H1 (cell line): ENCODE measurements around the gene ARPC2. TPM values are rescaled to one million over a fixed set of nuclear protein-coding genes. Genes with fewer than 3 reads are reported as not detected.

ENCODE experiments used
- CTCF ChIA-PET: fragments of 300-600 bp; sonication (Branson Sonifier 250); formaldehyde crosslinking; loops from one replicate; lab custom pipeline; 2021; ENCODE audit not compliant: partially characterized antibody; lab: Charles Lee
- POLR2A ChIA-PET: fragments of 300-600 bp; sonication (Branson Sonifier 250); formaldehyde crosslinking; loops from one replicate; lab custom pipeline; 2021; ENCODE audit warnings: inconsistent platforms; ENCODE audit not compliant: partially characterized antibody; lab: Charles Lee
- DNase-seq, 2 experiments: peaks; one replicate each; pipeline versions ENCODE4 v3.0.0 to v3.0.0-alpha.2; 2010 to 2022; ENCODE audit warnings: low spot score in 2 of 2, low read depth in 1 of 2, mixed read lengths in 1 of 2
- FAIRE-seq: peaks from 2 replicates; lab custom pipeline; 2011; peaks lifted over from hg19 to GRCh38; lab: Jason Lieb, UNC
- H2AFZ ChIP-seq: 2 replicates; pipeline ENCODE4 v1.8.1; 2012; ENCODE audit warnings: low read length, inconsistent platforms
- H2AK5ac ChIP-seq: 2 replicates; pipeline ENCODE4 v1.6.1; 2013; ENCODE audit warnings: low read depth, low read length
- H2BK120ac ChIP-seq: replicated peaks from 2 replicates; pipeline ENCODE3; 2013; ENCODE audit warnings: low read depth, low read length, inconsistent platforms
- H2BK12ac ChIP-seq: 2 replicates; pipeline ENCODE4 v1.6.1; 2013; ENCODE audit warnings: low read depth, low read length
- H2BK15ac ChIP-seq: 2 replicates; pipeline ENCODE4 v1.6.1; 2013; ENCODE audit warnings: low read length
- H2BK20ac ChIP-seq: 2 replicates; pipeline ENCODE4 v1.6.1; 2013; ENCODE audit warnings: low read length
- H2BK5ac ChIP-seq: 2 replicates; pipeline ENCODE4 v1.6.1; 2013; ENCODE audit warnings: low read depth, low read length
- H3K14ac ChIP-seq: 2 replicates; pipeline ENCODE4 v1.6.1; 2013; ENCODE audit warnings: inconsistent platforms; ENCODE audit not compliant: insufficient read length
- H3K18ac ChIP-seq: 2 replicates; pipeline ENCODE4 v1.6.1; 2013; ENCODE audit warnings: low read length; ENCODE audit errors: extremely low read depth
- H3K23ac ChIP-seq: 2 replicates; pipeline ENCODE4 v1.6.1; 2013; ENCODE audit warnings: inconsistent platforms; ENCODE audit not compliant: insufficient read length
- H3K23me2 ChIP-seq: 2 replicates; pipeline ENCODE4 v1.6.1; 2013; ENCODE audit warnings: low read depth, low read length
- H3K27ac ChIP-seq: 2 replicates; pipeline ENCODE4 v1.6.1; 2011; ENCODE audit warnings: low read depth, low read length, inconsistent platforms
- H3K27me3 ChIP-seq, 4 experiments: replicated peaks in 1 of 4; 1 replicate in 1 of 4; 2 replicates in 3 of 4; pipeline versions ENCODE4 v1.6.1 to v1.8.1; 2011 to 2013; ENCODE audit warnings: low read length in 3 of 4, mild to moderate bottlenecking in 3 of 4, inconsistent platforms in 2 of 4, mixed read lengths in 2 of 4, moderate library complexity in 1 of 4; ENCODE audit not compliant: control insufficient read depth in 3 of 4, insufficient read depth in 3 of 4; ENCODE audit errors: extremely low read depth in 1 of 4
- H3K36me3 ChIP-seq, 4 experiments: 2 replicates each; pipeline versions ENCODE4 v1.6.1 to v1.8.1; 2011 to 2013; ENCODE audit warnings: mild to moderate bottlenecking in 4 of 4, low read length in 3 of 4, moderate library complexity in 2 of 4, control low read depth in 1 of 4, inconsistent platforms in 1 of 4; ENCODE audit not compliant: insufficient read depth in 4 of 4, control insufficient read depth in 2 of 4
- H3K4ac ChIP-seq: replicated peaks from 2 replicates; pipeline ENCODE3; 2013; ENCODE audit warnings: low read length, low read depth, mixed read lengths, inconsistent platforms; ENCODE audit not compliant: insufficient read length
- H3K4me1 ChIP-seq, 4 experiments: replicated peaks in 1 of 4; 1 replicate in 1 of 4; 2 replicates in 3 of 4; pipeline versions ENCODE4 v1.6.1 to v1.8.1; 2011 to 2013; ENCODE audit warnings: low read length in 3 of 4, inconsistent platforms in 2 of 4, mixed read lengths in 1 of 4; ENCODE audit not compliant: insufficient read depth in 4 of 4, control insufficient read depth in 3 of 4
- H3K4me2 ChIP-seq, 2 experiments: 2 replicates each; pipeline versions ENCODE4 v1.6.1 to v1.8.1; 2011 to 2013; ENCODE audit warnings: low read depth in 2 of 2, low read length in 2 of 2, control low read depth in 1 of 2, inconsistent platforms in 1 of 2, mild to moderate bottlenecking in 1 of 2; ENCODE audit not compliant: insufficient read depth in 1 of 2
- H3K4me3 ChIP-seq, 4 experiments: fragments of 200-600, 300-600 bp in 1 of 4; sonication (generic), shearing (Covaris generic), sonication (Bioruptor Twin) in 1 of 4; 2 replicates each; pipeline versions ENCODE4 v1.5.1 to v1.8.1; 2011 to 2016; ENCODE audit warnings: low read length in 4 of 4, low read depth in 3 of 4, control low read depth in 2 of 4, inconsistent platforms in 2 of 4, mild to moderate bottlenecking in 2 of 4, mixed read lengths in 1 of 4, moderate library complexity in 1 of 4; ENCODE audit not compliant: insufficient read depth in 2 of 4; ENCODE audit errors: extremely low read depth in 1 of 4
- H3K56ac ChIP-seq: replicated peaks from 2 replicates; pipeline ENCODE3; 2013; ENCODE audit warnings: low read depth, mild to moderate bottlenecking, mixed read lengths, low read length, inconsistent platforms; ENCODE audit not compliant: insufficient read length
- H3K79me1 ChIP-seq: 2 replicates; pipeline ENCODE4 v1.6.1; 2013; ENCODE audit warnings: low read depth, low read length, control low read depth
- H3K79me2 ChIP-seq, 2 experiments: 2 replicates each; pipeline versions ENCODE4 v1.6.1 to v1.8.1; 2012 to 2013; ENCODE audit warnings: low read length in 2 of 2, mild to moderate bottlenecking in 2 of 2, inconsistent platforms in 1 of 2; ENCODE audit not compliant: insufficient read depth in 2 of 2, control insufficient read depth in 1 of 2
- H3K9ac ChIP-seq, 4 experiments: replicated peaks in 1 of 4; 1 replicate in 1 of 4; 2 replicates in 3 of 4; pipeline versions ENCODE4 v1.6.1 to v1.8.1; 2011 to 2013; ENCODE audit warnings: low read depth in 3 of 4, low read length in 3 of 4, control low read depth in 2 of 4, mild to moderate bottlenecking in 2 of 4, moderate library complexity in 2 of 4, inconsistent platforms in 1 of 4; ENCODE audit errors: extremely low read depth in 1 of 4
- H3K9me3 ChIP-seq, 2 experiments: 2 replicates each; pipeline versions ENCODE4 v1.6.1 to v1.8.1; 2012 to 2013; ENCODE audit warnings: mild to moderate bottlenecking in 2 of 2, moderate library complexity in 2 of 2, control low read depth in 1 of 2, inconsistent platforms in 1 of 2, low read depth in 1 of 2, low read length in 1 of 2, mixed read lengths in 1 of 2; ENCODE audit not compliant: insufficient read depth in 2 of 2
- H4K20me1 ChIP-seq, 2 experiments: replicated peaks in 1 of 2; 2 replicates each; pipeline versions ENCODE3 to v1.8.1; 2011 to 2013; ENCODE audit warnings: inconsistent platforms in 2 of 2, low read length in 2 of 2, mild to moderate bottlenecking in 1 of 2; ENCODE audit not compliant: insufficient read depth in 2 of 2, control insufficient read depth in 1 of 2
- H4K5ac ChIP-seq: 2 replicates; pipeline ENCODE4 v1.6.1; 2013; ENCODE audit warnings: low read length, low read depth, mixed read lengths, inconsistent platforms; ENCODE audit not compliant: insufficient read length
- H4K8ac ChIP-seq: 2 replicates; pipeline ENCODE4 v1.8.0; 2013; ENCODE audit warnings: mild to moderate bottlenecking, moderate library complexity, low read length, inconsistent platforms; ENCODE audit not compliant: insufficient read depth; ENCODE audit errors: extremely low read depth
- H4K91ac ChIP-seq: replicated peaks from 2 replicates; pipeline ENCODE3; 2013; ENCODE audit warnings: low read length, mixed read lengths, inconsistent platforms; ENCODE audit not compliant: insufficient read length
- CTCF ChIP-seq, 3 experiments: IDR thresholded peaks; 1 replicate in 2 of 3; 2 replicates in 1 of 3; pipeline versions ENCODE4 v1.5.1 to v1.6.1; 2011; ENCODE audit warnings: low read length in 3 of 3, mild to moderate bottlenecking in 3 of 3, inconsistent platforms in 2 of 3, low read depth in 1 of 3, moderate library complexity in 1 of 3; ENCODE audit not compliant: insufficient read depth in 1 of 3; ENCODE audit errors: control extremely low read depth in 1 of 3
- EGR1 ChIP-seq: IDR thresholded peaks from 2 replicates; pipeline ENCODE4 v1.6.1; 2011; ENCODE audit warnings: low read depth, low read length, borderline replicate concordance
- HDAC2 ChIP-seq, 2 experiments: fragments of 300-600 bp in 1 of 2; sonication (generic) in 1 of 2; IDR thresholded peaks; 2 replicates each; pipeline ENCODE4 v1.6.1; 2011 to 2012; ENCODE audit warnings: low read depth in 2 of 2, low read length in 2 of 2, mild to moderate bottlenecking in 2 of 2, moderate library complexity in 2 of 2, borderline replicate concordance in 1 of 2, inconsistent platforms in 1 of 2
- JUND ChIP-seq: IDR thresholded peaks from 2 replicates; pipeline ENCODE4 v1.6.1; 2011; ENCODE audit warnings: mild to moderate bottlenecking, improper control_type of control experiment, low read length
- KDM1A ChIP-seq: fragments of 200-600, 300-600 bp; sonication (generic); IDR thresholded peaks from 2 replicates; pipeline ENCODE4 v1.7.1; 2016; ENCODE audit warnings: mild to moderate bottlenecking, low read length, borderline replicate concordance
- KDM4A ChIP-seq: IDR thresholded peaks from one replicate; pipeline ENCODE4 v1.7.1; 2012; ENCODE audit warnings: low read depth, mild to moderate bottlenecking, moderate library complexity, low read length, inconsistent platforms; ENCODE audit not compliant: severe bottlenecking
- NANOG ChIP-seq: IDR thresholded peaks from 2 replicates; pipeline ENCODE4 v1.6.1; 2011; ENCODE audit warnings: low read length, low read depth, mild to moderate bottlenecking, inconsistent platforms; ENCODE audit not compliant: insufficient read depth, poor library complexity, severe bottlenecking
- NRF1 ChIP-seq: IDR thresholded peaks from 2 replicates; pipeline ENCODE4 v1.6.1; 2011; ENCODE audit warnings: mild to moderate bottlenecking, low read depth, low read length, improper control_type of control experiment
- SAP30 ChIP-seq: fragments of 300-600 bp; sonication (generic); IDR thresholded peaks from 2 replicates; pipeline ENCODE4 v1.7.1; 2012; ENCODE audit warnings: low read length, moderate library complexity, mild to moderate bottlenecking, inconsistent platforms; ENCODE audit not compliant: insufficient read depth, insufficient replicate concordance
- SIX5 ChIP-seq: IDR thresholded peaks from 2 replicates; pipeline ENCODE4 v1.6.1; 2011; ENCODE audit warnings: mild to moderate bottlenecking, low read depth, low read length
- WGBS, 2 experiments: shearing (Covaris generic) in 1 of 2; methylation state at CpG; one replicate each; pipeline versions ENCODE4 v1.1.6 to v1.1.7; 2013 to 2015; ENCODE audit warnings: low lambda C conversion rate in 2 of 2, mixed read lengths in 2 of 2, inconsistent platforms in 1 of 2, low coverage in 1 of 2, missing lambda C conversion rate in 1 of 2; ENCODE audit not compliant: insufficient replicate concordance in 2 of 2, insufficient coverage in 1 of 2, insufficient read length in 1 of 2; ENCODE audit errors: extremely low coverage in 1 of 2, missing lambda C conversion rate in 1 of 2; 5-methylcytosine and 5-hydroxymethylcytosine counted together
- polyA plus RNA-seq, 7 experiments: library from polyadenylated mRNA; depleted of rRNA in 3 of 7; stranded (reverse) in 5 of 7; unstranded in 2 of 7; fragments of >200 nt in 5 of 7; fragments of 200-250 nt in 2 of 7; gene quantifications; 1 replicate in 5 of 7; 2 replicates in 1 of 7; 4 replicates in 1 of 7; pipeline versions ENCODE4 v1.2.1 to v1.2.3, GENCODE V29; 2011 to 2013; ENCODE audit warnings: missing spikeins in 2 of 7, mixed read lengths in 2 of 7
- total RNA-seq: library from RNA; stranded (reverse); fragmentation: NEBNext Ultra II Directional; extraction: Animal tissue kit (Norgen Biotek cat#: 25700); gene quantifications from 2 replicates; pipeline ENCODE4 v1.2.1, GENCODE V29; 2021

Gene ARPC2
- total and polyA plus RNA-seq, 2 of the 8 experiments (the other 6 are each of a cell fraction or from before 2014, with no cell fraction given) = 174 to 195 TPM

- H3K4ac ChIP-seq = no peak overlapping the region
- H3K14ac ChIP-seq = no peak overlapping the region
- peaks cover 0 to 10% (median 3%) of the 10 kb centered on the region in 4 experiments; a peak in 3 of 7 replicates for H3K4me1 ChIP-seq
- H2AFZ ChIP-seq = no peak overlapping the region
- H3K4me2 ChIP-seq = no peak overlapping the region
- no peak overlapping the region for H3K27ac ChIP-seq
- no peak overlapping the region for H2BK5ac ChIP-seq
- CTCF ChIA-PET = interaction anchor here (1.0 to 2.3 kb wide), 5 partner anchors 9 to 39 kb away, joined by 3 to 14 read pairs (median 4); no protein-coding TSS in a partner anchor
- H2BK12ac ChIP-seq = no peak overlapping the region
- no peak overlapping the region for H3K23ac ChIP-seq
- no peak overlapping the region for H3K9ac ChIP-seq
- no peak overlapping the region for H4K5ac ChIP-seq
- FAIRE-seq (no peak), DNase-seq (no peak)
- H3K18ac ChIP-seq = no peak overlapping the region
- no peak overlapping the region for H4K8ac ChIP-seq
- no peak overlapping the region for H2BK120ac ChIP-seq
- no peak overlapping the region for H4K91ac ChIP-seq
- POLR2A ChIA-PET = interaction anchor here (1.1 kb wide), 1 partner anchor 173 kb away, joined by 3 read pairs; no protein-coding TSS in a partner anchor
- H2AK5ac ChIP-seq = no peak overlapping the region
- peaks cover 10 to 14% of the 10 kb centered on the region in 2 experiments for H4K20me1 ChIP-seq
- peaks cover 44 to 82% of the 10 kb centered on the region in 2 experiments for H3K79me2 ChIP-seq
- WGBS, 2 experiments = 96% methylated on average over 5 of the region's 5 CpGs; no CpG with 5 or more reads in 1 of the 2 experiments
- H3K56ac ChIP-seq = no peak overlapping the region
- H3K36me3 ChIP-seq = peaks cover 1 to 24% (median 7%) of the 10 kb centered on the region in 4 experiments; a peak in 6 of 8 replicates
- H3K9me3 ChIP-seq = no peaks in the 10 kb centered on the region
- H3K27me3 ChIP-seq = no peaks in the 10 kb centered on the region
- H2BK20ac ChIP-seq = no peak overlapping the region
- H2BK15ac ChIP-seq = no peak overlapping the region
- peaks cover 14% of the 10 kb centered on the region; the same call in 1 of the 2 replicates for H3K79me1 ChIP-seq
- H3K4me3 ChIP-seq = no peak overlapping the region
- peaks cover 2% of the 10 kb centered on the region; the same call in 1 of the 2 replicates for H3K23me2 ChIP-seq
- TF ChIP-seq SAP30 (no peak), KDM4A (no peak), JUND (no peak), CTCF (IDR thresholded peaks at IDR 0.05; ENCODE audit: control extremely low read depth in 1 of 3, insufficient read depth in 1 of 3, low read depth in 1 of 3, low read length in 3 of 3) (no peak), KDM1A (no peak), NRF1 (no peak), HDAC2 (IDR thresholded peaks at IDR 0.05; ENCODE audit: borderline replicate concordance in 1 of 2, low read depth in 2 of 2, low read length in 2 of 2) (no peak), EGR1 (no peak), SIX5 (no peak), NANOG (no peak)
Observed at GRCh38 chr2:218221000-218221399, 4.0 kb downstream of the ARPC2 start.
